ENCODE data around the gene DCST1.

DNA sequence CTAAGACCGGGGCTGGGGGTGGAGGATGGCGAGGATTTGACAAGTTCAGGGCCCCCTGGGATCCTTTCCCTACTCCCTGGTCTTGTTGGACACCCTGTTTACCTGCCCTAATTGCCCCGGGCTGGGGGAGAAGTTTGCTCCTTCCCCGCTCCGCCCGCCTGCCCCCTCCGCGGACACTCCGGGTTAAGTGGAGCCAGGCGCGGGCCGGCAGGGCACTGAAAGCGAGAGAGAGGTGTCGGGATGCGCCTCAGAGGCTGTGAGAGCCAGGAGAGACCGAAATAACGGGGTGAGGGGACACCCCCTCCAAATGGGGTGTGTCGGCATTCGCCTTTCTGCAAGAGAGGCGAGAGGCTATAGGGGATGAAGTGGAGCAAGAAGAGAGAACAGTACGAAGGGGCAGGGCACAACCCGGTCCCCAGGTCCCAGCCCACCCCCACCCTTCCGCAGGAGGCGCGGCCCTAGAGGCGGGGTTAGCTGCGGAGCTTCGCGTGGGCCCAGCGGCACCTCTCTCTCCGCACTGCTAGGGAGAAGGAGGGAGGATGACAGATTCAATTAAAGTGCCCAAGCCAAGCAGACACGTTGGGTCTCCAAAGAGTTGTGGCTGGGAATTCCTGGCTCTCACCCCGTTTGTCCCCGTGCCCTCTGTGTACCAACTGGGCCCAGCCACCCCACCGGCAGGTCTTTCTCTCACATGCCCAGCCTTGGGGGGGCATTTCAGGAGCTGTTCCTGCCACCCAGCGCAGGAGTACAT is 48.9 kb downstream of the DCST1 start:
- TF ChIP-seq, protein P1, sequence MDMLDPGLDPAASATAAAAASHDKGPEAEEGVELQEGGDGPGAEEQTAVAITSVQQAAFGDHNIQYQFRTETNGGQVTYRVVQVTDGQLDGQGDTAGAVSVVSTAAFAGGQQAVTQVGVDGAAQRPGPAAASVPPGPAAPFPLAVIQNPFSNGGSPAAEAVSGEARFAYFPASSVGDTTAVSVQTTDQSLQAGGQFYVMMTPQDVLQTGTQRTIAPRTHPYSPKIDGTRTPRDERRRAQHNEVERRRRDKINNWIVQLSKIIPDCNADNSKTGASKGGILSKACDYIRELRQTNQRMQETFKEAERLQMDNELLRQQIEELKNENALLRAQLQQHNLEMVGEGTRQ (CRISPR knock-in tag; IDR thresholded peaks at IDR 0.05): no peak
- no peak for TF ChIP-seq FOXK1 (CRISPR knock-in tag; IDR thresholded peaks at IDR 0.05)
- TF ChIP-seq, protein P2, sequence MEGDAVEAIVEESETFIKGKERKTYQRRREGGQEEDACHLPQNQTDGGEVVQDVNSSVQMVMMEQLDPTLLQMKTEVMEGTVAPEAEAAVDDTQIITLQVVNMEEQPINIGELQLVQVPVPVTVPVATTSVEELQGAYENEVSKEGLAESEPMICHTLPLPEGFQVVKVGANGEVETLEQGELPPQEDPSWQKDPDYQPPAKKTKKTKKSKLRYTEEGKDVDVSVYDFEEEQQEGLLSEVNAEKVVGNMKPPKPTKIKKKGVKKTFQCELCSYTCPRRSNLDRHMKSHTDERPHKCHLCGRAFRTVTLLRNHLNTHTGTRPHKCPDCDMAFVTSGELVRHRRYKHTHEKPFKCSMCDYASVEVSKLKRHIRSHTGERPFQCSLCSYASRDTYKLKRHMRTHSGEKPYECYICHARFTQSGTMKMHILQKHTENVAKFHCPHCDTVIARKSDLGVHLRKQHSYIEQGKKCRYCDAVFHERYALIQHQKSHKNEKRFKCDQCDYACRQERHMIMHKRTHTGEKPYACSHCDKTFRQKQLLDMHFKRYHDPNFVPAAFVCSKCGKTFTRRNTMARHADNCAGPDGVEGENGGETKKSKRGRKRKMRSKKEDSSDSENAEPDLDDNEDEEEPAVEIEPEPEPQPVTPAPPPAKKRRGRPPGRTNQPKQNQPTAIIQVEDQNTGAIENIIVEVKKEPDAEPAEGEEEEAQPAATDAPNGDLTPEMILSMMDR (IDR thresholded peaks at IDR 0.05): no peak
